Lower leg skin (tissue), 3 donors: Measurements from ENCODE around the gene SEMA3B.

Experiments
- POLR2A ChIP-seq, 2 donors: fragments of 450-650 bp; IDR thresholded peaks; one replicate each; pipeline ENCODE4 v1.6.1; 2016 to 2017; ENCODE audit warnings: antibody characterized with exemption in 2 of 2, mild to moderate bottlenecking in 1 of 2, moderate library complexity in 1 of 2
- TF ChIP-seq, protein P1 (sequence below), 3 donors: fragments of 450-650 bp; IDR thresholded peaks; one replicate each; pipeline ENCODE4 v1.5.1; 2016; ENCODE audit warnings: antibody characterized with exemption in 3 of 3, mild to moderate bottlenecking in 3 of 3, moderate library complexity in 2 of 3

GRCh38 chr3:50292159-50293078 lies 23.5 kb downstream of the SEMA3B start, which contains the start of gene IFRD2:
- TF ChIP-seq, protein P1, sequence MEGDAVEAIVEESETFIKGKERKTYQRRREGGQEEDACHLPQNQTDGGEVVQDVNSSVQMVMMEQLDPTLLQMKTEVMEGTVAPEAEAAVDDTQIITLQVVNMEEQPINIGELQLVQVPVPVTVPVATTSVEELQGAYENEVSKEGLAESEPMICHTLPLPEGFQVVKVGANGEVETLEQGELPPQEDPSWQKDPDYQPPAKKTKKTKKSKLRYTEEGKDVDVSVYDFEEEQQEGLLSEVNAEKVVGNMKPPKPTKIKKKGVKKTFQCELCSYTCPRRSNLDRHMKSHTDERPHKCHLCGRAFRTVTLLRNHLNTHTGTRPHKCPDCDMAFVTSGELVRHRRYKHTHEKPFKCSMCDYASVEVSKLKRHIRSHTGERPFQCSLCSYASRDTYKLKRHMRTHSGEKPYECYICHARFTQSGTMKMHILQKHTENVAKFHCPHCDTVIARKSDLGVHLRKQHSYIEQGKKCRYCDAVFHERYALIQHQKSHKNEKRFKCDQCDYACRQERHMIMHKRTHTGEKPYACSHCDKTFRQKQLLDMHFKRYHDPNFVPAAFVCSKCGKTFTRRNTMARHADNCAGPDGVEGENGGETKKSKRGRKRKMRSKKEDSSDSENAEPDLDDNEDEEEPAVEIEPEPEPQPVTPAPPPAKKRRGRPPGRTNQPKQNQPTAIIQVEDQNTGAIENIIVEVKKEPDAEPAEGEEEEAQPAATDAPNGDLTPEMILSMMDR (IDR thresholded peaks at IDR 0.05): no peak
- TF ChIP-seq POLR2A (IDR thresholded peaks at IDR 0.05): no peak
